ENCODE data around the gene NTSR1. TPM values are rescaled to one million over a fixed set of nuclear protein-coding genes. Genes with fewer than 3 reads are reported as not detected.

NTSR1 gene
- total and polyA plus RNA-seq, 2 of the 8 experiments (the other 6 are each of a cell fraction or from before 2014, with no cell fraction given): 0.53 to 0.89 TPM

- no peak for TF ChIP-seq ATF2 (IDR thresholded peaks at IDR 0.05; ENCODE audit: low read length)
- TF ChIP-seq YY1 (IDR thresholded peaks at IDR 0.05; ENCODE audit: low read depth, low read length): peak; percentile 59; the same call in 1 of the 2 replicates
Measured at GRCh38 chr20:62668441-62669027, 40.1 kb upstream of the NTSR1 start (continued).
